Inferior parietal cortex (tissue), 1 donor: Measurements from ENCODE around the gene GAGE10.
"Not testable (repeated sequence)": the region's sequence is repeated elsewhere in the genome, so short reads cannot be mapped to it uniquely, and the experiment has no call there.

Experiments used
- DNase-seq: peaks from one replicate; pipeline ENCODE4 v3.0.0-alpha.2; 2016; ENCODE audit errors: extremely low spot score

GAGE10 gene

DNA sequence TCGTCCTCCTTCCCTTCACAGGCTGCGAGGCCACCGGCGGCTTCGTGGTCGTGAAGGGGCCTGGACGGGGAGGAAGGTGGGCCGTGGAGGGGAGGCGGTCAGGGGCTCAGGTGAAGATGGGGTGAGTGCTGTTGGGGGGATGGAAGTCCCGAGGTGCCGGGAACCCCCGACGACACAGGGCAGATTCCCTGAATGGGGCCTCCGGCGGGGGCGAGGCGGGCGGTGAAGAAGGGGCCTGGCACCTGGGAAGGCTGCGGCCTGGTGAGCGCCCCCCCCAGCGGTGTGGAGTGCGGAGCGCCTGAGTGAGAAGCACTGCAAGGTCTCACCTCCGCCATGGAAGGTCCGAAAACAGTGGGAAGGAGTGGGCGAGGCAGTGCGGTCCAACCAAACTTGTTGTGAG is 18.8 kb downstream of the GAGE10 start:
- DNase-seq: not testable (repeated sequence)

- DNase-seq: not testable (repeated sequence)
Observed at GRCh38 chrX:49323735-49324134, 20.3 kb downstream of the GAGE10 start.

- DNase-seq: not testable (repeated sequence)
Observed at GRCh38 chrX:49330421-49330820, 27.0 kb downstream of the GAGE10 start.

DNA sequence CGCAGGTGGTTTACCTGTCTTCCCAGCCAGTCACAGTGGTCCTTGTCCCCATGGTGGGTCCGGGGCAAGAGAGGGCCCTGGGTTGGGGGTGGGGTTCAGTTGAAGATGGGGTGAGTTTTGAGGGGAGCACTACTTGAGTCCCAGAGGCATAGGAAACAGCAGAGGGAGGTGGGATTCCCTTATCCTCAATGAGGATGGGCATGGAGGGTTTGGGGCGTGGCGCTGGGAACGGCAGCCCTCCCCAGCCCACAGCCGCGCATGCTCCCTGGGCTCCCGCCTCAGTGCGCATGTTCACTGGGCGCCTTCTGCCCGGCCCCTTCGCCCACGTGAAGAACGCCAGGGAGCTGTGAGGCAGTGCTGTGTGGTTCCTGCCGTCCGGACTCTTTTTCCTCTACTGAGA is 27.8 kb downstream of the GAGE10 start, which contains the start of gene GAGE13:
TSS of gene GAGE13 (plus strand) at position 301 of the 400 bp plus-strand sequence. CDS start 1,156 bp downstream, outside the sequence.
- not testable (repeated sequence) for DNase-seq

GRCh38 chrX:49331841-49332240 is 28.4 kb downstream of the GAGE10 start:
- not testable (repeated sequence) for DNase-seq

DNA sequence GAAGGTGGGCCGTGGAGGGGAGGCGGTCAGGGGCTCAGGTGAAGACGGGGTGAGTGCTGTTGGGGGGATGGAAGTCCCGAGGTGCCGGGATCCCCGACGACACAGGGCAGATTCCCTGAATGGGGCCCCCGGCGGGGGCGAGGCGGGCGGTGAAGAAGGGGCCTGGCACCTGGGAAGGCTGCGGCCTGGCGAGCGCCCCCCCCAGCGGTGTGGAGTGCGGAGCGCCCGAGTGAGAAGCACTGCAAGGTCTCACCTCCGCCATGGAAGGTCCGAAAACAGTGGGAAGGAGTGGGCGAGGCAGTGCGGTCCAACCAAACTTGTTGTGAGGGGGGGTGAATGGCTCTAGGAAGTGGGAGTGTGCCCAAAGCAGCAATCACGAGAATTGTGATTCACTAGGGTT is 38.0 kb downstream of the GAGE10 start:
- not testable (repeated sequence) for DNase-seq

DNA sequence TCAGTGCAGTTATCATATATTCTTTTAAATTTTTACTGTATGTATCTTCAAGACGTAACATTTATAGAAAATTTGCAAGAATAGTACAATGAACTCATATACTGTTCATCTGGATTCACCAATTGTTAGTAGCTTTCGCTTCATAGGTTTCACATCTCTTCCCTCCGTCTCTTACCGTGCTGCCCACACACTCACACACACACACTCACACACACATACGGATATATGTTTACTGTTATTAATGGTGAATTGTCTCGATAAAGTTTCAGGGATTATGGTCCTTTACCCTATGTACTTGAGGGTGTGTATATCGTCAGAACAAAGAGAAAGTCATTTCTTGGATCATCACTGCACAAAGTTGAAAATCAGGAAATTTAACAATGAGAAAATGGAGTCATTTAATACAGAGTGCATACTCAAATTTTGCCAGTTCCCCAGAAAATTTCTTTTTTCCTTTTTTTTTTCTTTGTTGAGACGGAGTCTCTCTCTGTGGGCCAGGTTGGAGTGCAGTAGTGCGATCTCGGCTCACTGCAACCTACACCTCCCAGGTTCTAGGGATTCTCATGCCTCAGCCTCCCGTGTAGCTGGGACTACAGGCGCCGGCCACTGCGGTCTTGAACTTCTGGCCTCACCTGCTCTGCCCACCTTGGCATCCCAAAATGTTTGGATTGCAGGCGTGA is 41.2 kb downstream of the GAGE10 start:
- not testable (repeated sequence) for DNase-seq

- not testable (repeated sequence) for DNase-seq
Observed at GRCh38 chrX:49345402-49345801, 42.0 kb downstream of the GAGE10 start.

GRCh38 chrX:49346150-49346549 is 42.7 kb downstream of the GAGE10 start:
- not testable (repeated sequence) for DNase-seq
